Endothelial cell of umbilical vein (primary cell): ENCODE data around the gene KAZN. TPM values are rescaled to one million over a fixed set of nuclear protein-coding genes. Genes with fewer than 3 reads are reported as not detected.

Experiments used
- BruUV-seq: library from RNA; stranded (reverse); fragments of 400-500 nt; replicated peaks from 2 replicates; lab custom pipeline; 2021; lab: Mats Ljungman, UMichigan
- CTCF ChIA-PET: fragments of 300-600, 350-600 bp; sonication (Branson Sonifier 250); formaldehyde crosslinking; loops from one replicate; lab custom pipeline; 2021; ENCODE audit warnings: antibody characterized with exemption, inconsistent platforms; lab: Charles Lee
- POLR2A ChIA-PET: fragments of 300-600, 350-600 bp; sonication (Branson Sonifier 250); formaldehyde crosslinking; loops from one replicate; lab custom pipeline; 2021; ENCODE audit warnings: antibody characterized with exemption, inconsistent platforms; lab: Charles Lee
- DNase-seq: peaks from one replicate; pipeline ENCODE4 v3.0.0-alpha.2; 2011; ENCODE audit warnings: low read depth, low spot score
- FAIRE-seq: peaks from 2 replicates; lab custom pipeline; 2011; peaks lifted over from hg19 to GRCh38; lab: Jason Lieb, UNC
- H2AFZ ChIP-seq: 2 replicates; pipeline ENCODE4 v1.6.0; 2012; ENCODE audit warnings: low read depth, low read length, control low read depth, inconsistent platforms
- H3K27ac ChIP-seq: 2 replicates; pipeline ENCODE4 v1.5.1; 2011; ENCODE audit warnings: low read depth, mild to moderate bottlenecking, control low read depth, low read length, moderate library complexity; ENCODE audit not compliant: insufficient read depth
- H3K27me3 ChIP-seq, 2 experiments: 2 replicates each; pipeline versions ENCODE4 v1.6.0 to v1.6.1; 2011; ENCODE audit warnings: low read length in 2 of 2, mixed read lengths in 1 of 2; ENCODE audit not compliant: control insufficient read depth in 2 of 2, insufficient read depth in 2 of 2
- H3K36me3 ChIP-seq, 2 experiments: 2 replicates in 1 of 2; 3 replicates in 1 of 2; pipeline ENCODE4 v1.5.1; 2011; ENCODE audit warnings: low read length in 2 of 2, mild to moderate bottlenecking in 1 of 2, moderate library complexity in 1 of 2; ENCODE audit not compliant: control insufficient read depth in 2 of 2, insufficient read depth in 2 of 2; ENCODE audit errors: extremely low read depth in 1 of 2
- H3K4me1 ChIP-seq: 3 replicates; pipeline ENCODE4 v1.5.1; 2011; ENCODE audit warnings: mild to moderate bottlenecking, low read length; ENCODE audit not compliant: control insufficient read depth, insufficient read depth; ENCODE audit errors: extremely low read depth
- H3K4me2 ChIP-seq: 2 replicates; pipeline ENCODE4 v1.6.1; 2011; ENCODE audit warnings: low read length, control low read depth, mixed read lengths; ENCODE audit not compliant: insufficient read depth
- H3K4me3 ChIP-seq, 3 experiments: fragments of 200-600 bp in 1 of 3; sonication (generic), shearing (Covaris generic) in 1 of 3; replicated peaks in 1 of 3; 2 replicates each; pipeline ENCODE4 v1.5.1; 2011 to 2016; ENCODE audit warnings: control low read depth in 3 of 3, low read length in 3 of 3, mild to moderate bottlenecking in 2 of 3, inconsistent platforms in 1 of 3, low read depth in 1 of 3, moderate library complexity in 1 of 3; ENCODE audit not compliant: insufficient read depth in 1 of 3
- H3K79me2 ChIP-seq: 2 replicates; pipeline ENCODE4 v1.6.0; 2012; ENCODE audit warnings: low read length, inconsistent platforms; ENCODE audit not compliant: control insufficient read depth, insufficient read depth
- H3K9ac ChIP-seq: replicated peaks from 2 replicates; pipeline ENCODE3; 2011; ENCODE audit warnings: low read length, control low read depth; ENCODE audit not compliant: insufficient read depth; ENCODE audit errors: extremely low read depth
- H3K9me1 ChIP-seq: replicated peaks from 3 replicates; pipeline ENCODE4 v1.6.0; 2011; ENCODE audit warnings: mild to moderate bottlenecking, low read length; ENCODE audit not compliant: control insufficient read depth, insufficient read depth; ENCODE audit errors: extremely low read depth
- H3K9me3 ChIP-seq: replicated peaks from 2 replicates; pipeline ENCODE4 v1.5.1; 2012; ENCODE audit warnings: low read length, inconsistent platforms; ENCODE audit not compliant: control insufficient read depth, insufficient read depth
- H4K20me1 ChIP-seq: replicated peaks from 2 replicates; pipeline ENCODE3; 2011; ENCODE audit warnings: mild to moderate bottlenecking, low read length; ENCODE audit not compliant: control insufficient read depth, insufficient read depth; ENCODE audit errors: extremely low read depth
- FOS ChIP-seq: IDR thresholded peaks from 2 replicates; pipeline ENCODE4 v1.6.1; 2011; ENCODE audit warnings: mild to moderate bottlenecking, low read length, moderate library complexity, borderline replicate concordance; ENCODE audit not compliant: insufficient read depth
- GATA2 ChIP-seq: IDR thresholded peaks from 2 replicates; pipeline ENCODE4 v1.7.0; 2011; ENCODE audit warnings: low read depth, mild to moderate bottlenecking, moderate library complexity, mixed read lengths, low read length; ENCODE audit not compliant: insufficient read length, insufficient read depth
- JUN ChIP-seq: IDR thresholded peaks from 2 replicates; pipeline ENCODE4 v1.6.1; 2011; ENCODE audit warnings: borderline replicate concordance, low read depth; ENCODE audit not compliant: insufficient read length, insufficient read depth
- MYC ChIP-seq: IDR thresholded peaks from one replicate; pipeline ENCODE4 v1.6.1; 2011; ENCODE audit warnings: mild to moderate bottlenecking, low read depth, low read length
- POLR2A ChIP-seq: IDR thresholded peaks from 2 replicates; pipeline ENCODE4 v1.6.1; 2012; ENCODE audit warnings: low read depth, mild to moderate bottlenecking, control low read depth, low read length
- POLR2AphosphoS5 ChIP-seq: IDR thresholded peaks from 2 replicates; pipeline ENCODE4 v1.6.1; 2012; ENCODE audit warnings: low read depth, mild to moderate bottlenecking, control low read depth, low read length, moderate library complexity; ENCODE audit not compliant: insufficient read depth
- dilution Hi-C: fragments of 300-500 bp; cut with MboI; formaldehyde crosslinking; loops from one replicate; pipeline ENCODE4 v1.15.0; 2019; ENCODE audit warnings: low sequenced_read_pairs; ENCODE audit not compliant: extremely low pct_ligation_motif_present
- intact Hi-C: fragments of 100-400 bp; cut with micrococcal nuclease; formaldehyde crosslinking; loops from one replicate; pipeline ENCODE4 v1.10.0; 2022
- polyA plus RNA-seq, 4 experiments: library from polyadenylated mRNA; depleted of rRNA in 3 of 4; stranded (reverse) in 3 of 4; unstranded in 1 of 4; fragments of >200 nt; gene quantifications; 2 replicates each; pipeline versions ENCODE4 v1.2.1 to v1.2.3, GENCODE V29; 2011 to 2012; ENCODE audit warnings: missing spikeins in 1 of 4
- total RNA-seq: library from RNA; stranded (reverse); gene quantifications from 2 replicates; pipeline ENCODE4 v1.2.3, GENCODE V29; 2021

Gene KAZN
- total and polyA plus RNA-seq, 2 donors (not counting 3 experiments of a cell fraction or from before 2014, with no cell fraction given), result 1.6 to 5.8 TPM

GRCh38 chr1:14878951-14879350 lies 280.5 kb downstream of the KAZN start:
- no peaks in the 10 kb centered on the region for H3K27me3 ChIP-seq
- no TSS peak for BruUV-seq
- TF ChIP-seq GATA2, result no peak
- no peak for TF ChIP-seq MYC
- TF ChIP-seq JUN, result no peak
- no peak for TF ChIP-seq POLR2A
- no peak for TF ChIP-seq FOS
- no peaks in the 10 kb centered on the region for H3K9me1 ChIP-seq
- no peak for DNase-seq
- H3K9ac ChIP-seq, result no peak overlapping the region
- dilution Hi-C loops, result no loop called here
- H3K9me3 ChIP-seq, result no peaks in the 10 kb centered on the region
- no peak overlapping the region for H2AFZ ChIP-seq
- H4K20me1 ChIP-seq, result no peaks in the 10 kb centered on the region
- no peak overlapping the region for H3K4me3 ChIP-seq
- intact Hi-C loops, result no loop called here
- H3K36me3 ChIP-seq, result no peaks in the 10 kb centered on the region
- no peaks in the 10 kb centered on the region for H3K4me1 ChIP-seq
- ChIA-PET CTCF (no interaction called here), POLR2A (no interaction called here)
- H3K27ac ChIP-seq, result no peak overlapping the region
- FAIRE-seq, result no peak
- H3K79me2 ChIP-seq, result no peaks in the 10 kb centered on the region
- no peak overlapping the region for H3K4me2 ChIP-seq

- POLR2A ChIA-PET, result no interaction called here
- FAIRE-seq (no peak), DNase-seq (no peak)
- no peak overlapping the region for H2AFZ ChIP-seq
- no peak overlapping the region for H3K4me3 ChIP-seq
- H3K27ac ChIP-seq, result no peak overlapping the region
- no peaks in the 10 kb centered on the region for H4K20me1 ChIP-seq
- no peaks in the 10 kb centered on the region for H3K9me1 ChIP-seq
- dilution Hi-C loops (no loop called here), intact Hi-C loops (no loop called here)
- H3K9ac ChIP-seq, result no peak overlapping the region
- H3K79me2 ChIP-seq, result no peaks in the 10 kb centered on the region
- H3K4me1 ChIP-seq, result no peaks in the 10 kb centered on the region
- no peaks in the 10 kb centered on the region for H3K36me3 ChIP-seq
- no peaks in the 10 kb centered on the region for H3K9me3 ChIP-seq
- no TSS peak for BruUV-seq
- CTCF ChIA-PET, result no interaction called here
- no peak overlapping the region for H3K4me2 ChIP-seq
- TF ChIP-seq POLR2AphosphoS5 (no peak), MYC (no peak), FOS (no peak)
- no peaks in the 10 kb centered on the region for H3K27me3 ChIP-seq
Observed at GRCh38 chr1:14880456-14881316, 282.2 kb downstream of the KAZN start.
